ENCODE measurements around the gene ZNF524. TPM values are rescaled to one million over a fixed set of nuclear protein-coding genes. Genes with fewer than 3 reads are reported as not detected.
A peak's percentile ranks its signal among the peaks of the same experiment; 100 is the strongest.

The ZNF524 gene
- total RNA-seq, 1 experiment from 2014 or later = 5.5 TPM

DNA sequence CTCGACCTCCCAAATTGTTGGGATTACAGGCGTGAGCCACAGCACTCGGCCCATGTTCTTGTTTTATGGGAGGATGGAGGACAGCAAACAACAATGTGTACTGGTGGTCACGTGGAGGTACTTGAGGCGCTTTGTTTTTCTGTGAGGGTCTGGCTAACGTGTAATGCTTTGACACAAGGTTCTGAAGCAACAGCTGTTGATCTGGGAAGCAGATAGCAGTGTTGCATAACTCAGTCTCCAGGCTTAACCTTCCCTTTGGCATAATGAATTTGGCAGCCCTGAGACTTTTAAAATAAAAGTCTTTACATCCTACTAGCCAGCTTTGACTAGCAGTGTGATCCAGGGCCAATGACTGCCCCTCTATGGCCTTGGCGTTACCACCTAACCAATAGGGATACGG lies 33.8 kb downstream of the ZNF524 start:
- peaks cover under 1% of the 10 kb centered on the region for H3K9me3 Mint-ChIP-seq
- ChIA-PET CTCF (interaction anchor here (1.5 to 3.9 kb wide), 9 partner anchors 9 to 167 kb away, joined by 5 to 55 read pairs (median 21); partner anchors contain the start of genes CCDC106, U2AF2, ZNF628 and ZNF784), POLR2A (no interaction called here)
- peak overlapping the region; percentile 100 for H3K4me3 Mint-ChIP-seq
- peaks cover 2% of the 10 kb centered on the region; the same call in 1 of the 2 replicates for H3K27me3 Mint-ChIP-seq (ENCODE audit: low read depth)
- H3K27ac Mint-ChIP-seq = no peak overlapping the region
- DNase-seq (ENCODE audit: low spot score) (no peak), ATAC-seq (no peak)
- peaks cover 29% of the 10 kb centered on the region for H3K4me1 Mint-ChIP-seq
- TF ChIP-seq, protein P1, sequence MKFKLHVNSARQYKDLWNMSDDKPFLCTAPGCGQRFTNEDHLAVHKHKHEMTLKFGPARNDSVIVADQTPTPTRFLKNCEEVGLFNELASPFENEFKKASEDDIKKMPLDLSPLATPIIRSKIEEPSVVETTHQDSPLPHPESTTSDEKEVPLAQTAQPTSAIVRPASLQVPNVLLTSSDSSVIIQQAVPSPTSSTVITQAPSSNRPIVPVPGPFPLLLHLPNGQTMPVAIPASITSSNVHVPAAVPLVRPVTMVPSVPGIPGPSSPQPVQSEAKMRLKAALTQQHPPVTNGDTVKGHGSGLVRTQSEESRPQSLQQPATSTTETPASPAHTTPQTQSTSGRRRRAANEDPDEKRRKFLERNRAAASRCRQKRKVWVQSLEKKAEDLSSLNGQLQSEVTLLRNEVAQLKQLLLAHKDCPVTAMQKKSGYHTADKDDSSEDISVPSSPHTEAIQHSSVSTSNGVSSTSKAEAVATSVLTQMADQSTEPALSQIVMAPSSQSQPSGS (CRISPR knock-in tag; IDR thresholded peaks at IDR 0.05; ENCODE audit: borderline replicate concordance, low read depth) = no peak
- no peak for TF ChIP-seq CBFB (CRISPR knock-in tag; IDR thresholded peaks at IDR 0.05; ENCODE audit: low read depth)
- TF ChIP-seq TEAD4 (CRISPR knock-in tag; IDR thresholded peaks at IDR 0.05) = no peak
- no peak for TF ChIP-seq ATF6 (CRISPR knock-in tag; IDR thresholded peaks at IDR 0.05)
- TF ChIP-seq RORB (CRISPR knock-in tag; IDR thresholded peaks at IDR 0.05) = no peak
- TF ChIP-seq ZNF416 (CRISPR knock-in tag; IDR thresholded peaks at IDR 0.05) = no peak
- no peak for TF ChIP-seq PRRX2 (CRISPR knock-in tag; IDR thresholded peaks at IDR 0.05)
- H3K36me3 Mint-ChIP-seq = peaks cover 12% of the 10 kb centered on the region

- no peak for ATAC-seq
- peak overlapping the region; percentile 100 for H3K4me3 Mint-ChIP-seq
- peaks cover 33% of the 10 kb centered on the region for H3K4me1 Mint-ChIP-seq
- no peak for TF ChIP-seq ZNF263 (CRISPR knock-in tag; IDR thresholded peaks at IDR 0.05; ENCODE audit: low read depth)
- 0 out of 2 replicates have a peak, but pooled peaks have one; percentile 3 for TF ChIP-seq HMGXB4 (CRISPR knock-in tag; IDR thresholded peaks at IDR 0.05)
- TF ChIP-seq ESRRA (CRISPR knock-in tag; IDR thresholded peaks at IDR 0.05; ENCODE audit: borderline replicate concordance) = no peak
- TF ChIP-seq ATF1 (CRISPR knock-in tag; IDR thresholded peaks at IDR 0.05) = no peak
- no peak for TF ChIP-seq GTF2I (CRISPR knock-in tag; conservative IDR thresholded peaks at IDR 0.05)
- TF ChIP-seq ZNF425 (CRISPR knock-in tag; conservative IDR thresholded peaks at IDR 0.05) = no peak
- TF ChIP-seq NFATC4 (CRISPR knock-in tag; IDR thresholded peaks at IDR 0.05) = no peak
- no peak for TF ChIP-seq ZNF416 (CRISPR knock-in tag; IDR thresholded peaks at IDR 0.05)
- TF ChIP-seq, protein P2, sequence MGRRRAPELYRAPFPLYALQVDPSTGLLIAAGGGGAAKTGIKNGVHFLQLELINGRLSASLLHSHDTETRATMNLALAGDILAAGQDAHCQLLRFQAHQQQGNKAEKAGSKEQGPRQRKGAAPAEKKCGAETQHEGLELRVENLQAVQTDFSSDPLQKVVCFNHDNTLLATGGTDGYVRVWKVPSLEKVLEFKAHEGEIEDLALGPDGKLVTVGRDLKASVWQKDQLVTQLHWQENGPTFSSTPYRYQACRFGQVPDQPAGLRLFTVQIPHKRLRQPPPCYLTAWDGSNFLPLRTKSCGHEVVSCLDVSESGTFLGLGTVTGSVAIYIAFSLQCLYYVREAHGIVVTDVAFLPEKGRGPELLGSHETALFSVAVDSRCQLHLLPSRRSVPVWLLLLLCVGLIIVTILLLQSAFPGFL (CRISPR knock-in tag; IDR thresholded peaks at IDR 0.05; ENCODE audit: borderline replicate concordance) = no peak
- CTCF ChIA-PET = interaction anchor here (0.5 to 2.9 kb wide), 9 partner anchors 11 to 131 kb away, joined by 3 to 14 read pairs (median 6); partner anchors contain the start of genes CCDC106 and ZNF784
- DNase-seq (ENCODE audit: low spot score) = no peak
- POLR2A ChIA-PET = no interaction called here
- H3K36me3 Mint-ChIP-seq = peaks cover 16% of the 10 kb centered on the region
- peaks cover 4% of the 10 kb centered on the region for H3K9me3 Mint-ChIP-seq
- H3K27ac Mint-ChIP-seq = peak overlapping the region; percentile 99
- peaks cover 6% of the 10 kb centered on the region for H3K27me3 Mint-ChIP-seq (ENCODE audit: low read depth)
Measured at GRCh38 chr19:55635334-55635717, 35.2 kb downstream of the ZNF524 start.

Data from WTC11 (cell line).